COLO668 (cell line): ENCODE measurements around the gene TMEM244.
"Not testable (repeated sequence)": the region's sequence is repeated elsewhere in the genome, so short reads cannot be mapped to it uniquely, and the experiment has no call there.

Source experiments
- DNase-seq: peaks from one replicate; lab custom pipeline; 2025; ENCODE audit not compliant: unreplicated experiment; lab: John Stamatoyannopoulos, UW

The TMEM244 gene

DNA sequence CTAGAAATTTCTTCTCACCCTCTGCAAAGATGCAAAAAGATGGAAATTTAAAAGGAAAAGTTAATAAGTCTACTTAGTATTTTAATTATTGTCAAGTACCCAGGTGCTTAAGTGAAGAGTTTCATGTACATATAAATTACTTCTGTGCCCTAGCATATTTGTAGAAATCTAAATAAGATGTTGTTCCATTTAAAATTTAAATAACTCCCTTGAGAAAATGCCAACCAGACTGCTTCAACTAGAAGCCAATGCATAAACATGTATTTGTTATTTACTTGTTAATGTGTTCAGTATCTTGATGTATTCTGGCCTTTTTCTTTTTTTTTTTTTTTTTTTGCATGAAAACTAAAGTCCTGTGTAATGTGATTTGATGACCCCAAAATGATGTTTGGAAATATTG lies 6.3 kb upstream of the TMEM244 start:
- DNase-seq = no peak

GRCh38 chr6:129866688-129867087 lies 5.6 kb upstream of the TMEM244 start:
- DNase-seq = no peak

DNA sequence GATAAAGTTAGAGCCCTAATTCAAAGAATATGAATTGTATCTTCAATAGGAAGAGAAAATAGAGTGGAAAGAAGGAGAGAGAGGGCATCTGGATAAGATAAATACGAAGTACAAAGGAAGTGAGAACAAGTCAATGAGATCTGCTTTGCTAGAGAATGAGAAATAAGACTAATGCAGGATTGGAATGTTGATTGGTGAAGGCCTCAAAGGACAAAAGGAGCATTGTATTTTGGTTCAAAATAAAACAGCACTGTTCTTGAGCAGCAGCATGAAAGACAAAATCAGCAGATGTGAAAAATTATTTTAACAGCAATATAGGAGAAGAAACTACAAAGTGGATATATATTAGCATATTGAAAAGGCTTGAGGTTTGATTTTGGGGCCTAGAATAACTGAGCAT lies 5.1 kb upstream of the TMEM244 start:
- no peak for DNase-seq

GRCh38 chr6:129865013-129865412 lies 3.9 kb upstream of the TMEM244 start:
- DNase-seq = no peak

DNA sequence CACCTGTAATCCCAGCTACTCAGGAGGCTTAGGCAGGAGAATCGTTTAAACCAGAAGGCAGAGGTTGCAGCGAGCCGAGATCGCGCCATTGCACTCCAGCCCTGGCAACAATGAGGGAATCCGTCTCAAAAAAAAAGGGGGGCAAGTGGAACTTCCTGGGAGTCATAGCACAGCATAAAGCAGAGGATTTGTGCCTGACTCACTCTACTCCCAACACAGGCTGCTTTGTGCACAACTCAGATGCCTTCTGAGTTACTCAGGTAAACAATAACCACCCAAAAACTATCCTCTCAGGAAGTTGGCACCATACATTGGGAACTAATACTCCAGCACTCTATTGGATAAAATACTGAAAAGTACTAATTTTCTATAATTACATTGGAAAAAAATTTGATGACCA lies 2.5 kb upstream of the TMEM244 start:
- DNase-seq = no peak

DNA sequence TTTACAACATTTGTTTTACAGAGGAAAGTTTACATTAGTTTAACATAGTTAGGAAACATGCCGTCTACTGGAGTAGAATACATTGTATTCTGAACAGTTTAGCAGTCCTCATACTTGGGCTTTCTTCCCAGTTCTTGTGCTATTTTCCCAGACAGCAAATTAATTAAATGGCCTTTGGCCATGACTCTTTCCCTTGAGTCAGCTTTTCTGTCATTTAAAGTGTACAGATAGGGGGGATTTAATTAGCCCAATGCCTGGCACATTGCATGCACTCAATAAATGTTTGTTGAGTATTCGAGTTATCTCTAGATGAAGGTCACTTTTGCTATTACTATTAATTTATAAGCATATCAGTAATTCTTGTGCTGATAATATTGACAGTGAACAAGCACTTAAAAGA lies 1.6 kb downstream of the TMEM244 start:
- DNase-seq = no peak

DNA sequence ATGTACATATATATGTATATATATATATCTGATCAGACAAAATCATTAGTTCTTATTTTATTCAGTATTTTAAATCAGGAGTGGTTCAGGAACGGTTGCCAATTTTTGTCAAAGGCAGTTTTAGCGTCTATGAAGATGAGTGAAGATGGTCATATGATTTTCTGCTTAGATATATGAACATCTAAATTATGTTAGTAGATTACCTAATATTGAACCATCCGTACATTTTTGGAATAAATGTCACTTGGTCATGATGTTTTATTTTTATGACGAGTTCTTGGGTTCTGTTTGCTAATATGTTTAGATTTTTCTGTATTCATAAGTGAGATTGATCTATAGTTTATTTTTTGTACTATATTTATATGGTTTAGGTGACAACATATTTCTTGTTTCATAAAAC lies 3.3 kb downstream of the TMEM244 start:
- DNase-seq = no peak

- no peak for DNase-seq
These were observed 7.0 kb downstream of the TMEM244 start for GRCh38 chr6:129853996-129854711.

DNA sequence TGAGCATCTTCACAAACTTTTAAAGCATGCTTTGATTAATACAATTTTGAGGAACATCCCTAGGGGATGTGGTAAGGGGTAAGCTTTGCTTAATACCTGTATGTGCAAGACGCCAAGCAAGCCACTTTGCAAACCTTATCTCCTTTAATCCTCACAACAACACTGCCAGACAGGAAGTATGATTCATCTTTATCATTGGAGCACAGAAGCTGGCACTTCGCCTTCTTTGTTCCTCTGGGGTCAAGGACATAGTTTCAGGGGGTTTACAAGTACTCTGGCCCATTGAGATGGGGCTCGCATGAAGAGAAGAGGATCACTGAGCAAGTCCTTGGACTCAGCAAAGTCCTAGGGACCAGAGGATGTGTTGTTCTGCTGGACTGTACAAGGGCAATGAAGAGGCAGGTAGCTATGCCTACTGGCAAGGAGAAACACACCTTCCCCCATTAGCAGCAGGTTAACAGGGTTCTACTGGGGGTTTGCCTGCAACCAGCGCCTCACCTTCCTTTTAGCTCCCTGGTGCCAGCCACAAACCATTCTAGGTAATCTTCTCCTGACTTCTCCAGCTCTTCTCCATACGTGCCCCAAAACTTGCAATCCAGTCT lies 8.8 kb downstream of the TMEM244 start:
- DNase-seq = no peak

- DNase-seq = no peak
These were observed 11.7 kb downstream of the TMEM244 start for GRCh38 chr6:129849456-129849855.

- no peak for DNase-seq
These were observed 14.4 kb downstream of the TMEM244 start for GRCh38 chr6:129846761-129847160.

GRCh38 chr6:129845696-129846095 lies 15.4 kb downstream of the TMEM244 start:
- DNase-seq = no peak

- DNase-seq = no peak
These were observed 16.8 kb downstream of the TMEM244 start for GRCh38 chr6:129844118-129844891.

DNA sequence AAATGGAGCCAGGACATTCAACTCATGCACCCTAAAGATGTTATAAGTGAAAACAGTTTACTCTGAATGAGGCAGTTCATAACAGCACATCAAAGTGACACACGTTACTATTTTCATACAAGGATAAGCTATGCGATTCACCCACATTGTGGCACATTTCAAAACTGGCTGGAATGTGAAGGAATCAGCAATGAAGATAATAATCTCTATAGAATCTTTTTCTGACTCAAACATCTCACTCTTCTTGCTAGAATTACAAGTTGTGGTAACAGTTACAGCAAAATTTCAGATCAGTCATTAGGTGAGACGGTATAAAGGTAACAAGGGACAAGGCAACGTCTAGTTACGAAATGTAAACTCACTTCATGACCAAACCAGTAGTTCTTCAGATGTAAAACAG lies 17.5 kb downstream of the TMEM244 start:
- no peak for DNase-seq

- no peak for DNase-seq
These were observed 18.2 kb downstream of the TMEM244 start for GRCh38 chr6:129842881-129843409.

- DNase-seq = no peak
These were observed 19.0 kb downstream of the TMEM244 start for GRCh38 chr6:129842137-129842536.

GRCh38 chr6:129839562-129839961 lies 21.6 kb downstream of the TMEM244 start:
- DNase-seq = not testable (repeated sequence)

GRCh38 chr6:129835691-129836090 lies 25.4 kb downstream of the TMEM244 start:
- no peak for DNase-seq

- DNase-seq = no peak
These were observed 28.8 kb downstream of the TMEM244 start for GRCh38 chr6:129832299-129832698.

DNA sequence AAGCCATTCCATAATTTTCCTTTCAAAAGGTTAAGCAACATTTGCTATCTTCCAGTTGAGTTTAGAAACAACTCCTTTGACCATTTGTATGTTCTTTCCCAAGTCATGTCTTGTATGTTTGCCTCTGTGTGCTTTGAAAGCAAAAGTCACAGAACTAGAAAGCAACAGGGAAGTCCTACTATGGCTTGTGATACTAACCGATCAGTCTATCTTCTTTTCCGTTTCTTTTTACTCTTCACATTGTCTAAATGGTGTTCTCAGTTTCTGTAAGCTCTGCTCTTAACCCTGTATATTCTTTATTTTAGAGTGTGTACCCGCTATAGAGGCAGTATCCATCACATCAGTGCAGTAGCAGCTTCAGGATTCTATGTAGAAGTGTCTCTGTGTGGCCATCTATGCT lies 32.9 kb downstream of the TMEM244 start:
- no peak for DNase-seq

- DNase-seq = no peak
These were observed 42.9 kb downstream of the TMEM244 start for GRCh38 chr6:129818251-129818650.

GRCh38 chr6:129817821-129818220 lies 43.3 kb downstream of the TMEM244 start:
- DNase-seq = no peak
